HG03196 (cell line): Measurements from ENCODE around the gene MECR.

Experiments
- ATAC-seq: cut with Tn5 transposase; IDR thresholded peaks from one replicate; pipeline ENCODE4 v1.9.1; 2021; ENCODE audit not compliant: unreplicated experiment

Gene MECR

DNA sequence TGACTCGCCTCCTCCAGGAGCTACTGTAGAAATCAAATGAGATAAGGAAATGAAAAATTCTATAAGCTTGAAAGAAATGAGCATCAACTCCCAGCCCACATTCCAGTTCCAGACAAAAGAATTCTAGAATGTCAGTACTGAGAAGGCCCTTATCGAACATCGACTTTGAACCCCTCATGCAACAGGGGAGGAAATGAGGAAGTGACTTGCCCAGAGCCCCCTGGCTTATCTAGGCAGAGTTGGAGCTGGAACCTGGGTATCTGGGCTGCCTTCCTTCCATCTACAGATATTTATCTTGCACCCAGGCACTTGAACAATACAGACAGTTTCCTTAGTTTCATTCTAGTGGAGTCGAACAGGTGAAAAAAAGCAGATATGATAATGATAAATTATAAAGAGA lies 22.3 kb downstream of the MECR start:
- ATAC-seq = no peak

DNA sequence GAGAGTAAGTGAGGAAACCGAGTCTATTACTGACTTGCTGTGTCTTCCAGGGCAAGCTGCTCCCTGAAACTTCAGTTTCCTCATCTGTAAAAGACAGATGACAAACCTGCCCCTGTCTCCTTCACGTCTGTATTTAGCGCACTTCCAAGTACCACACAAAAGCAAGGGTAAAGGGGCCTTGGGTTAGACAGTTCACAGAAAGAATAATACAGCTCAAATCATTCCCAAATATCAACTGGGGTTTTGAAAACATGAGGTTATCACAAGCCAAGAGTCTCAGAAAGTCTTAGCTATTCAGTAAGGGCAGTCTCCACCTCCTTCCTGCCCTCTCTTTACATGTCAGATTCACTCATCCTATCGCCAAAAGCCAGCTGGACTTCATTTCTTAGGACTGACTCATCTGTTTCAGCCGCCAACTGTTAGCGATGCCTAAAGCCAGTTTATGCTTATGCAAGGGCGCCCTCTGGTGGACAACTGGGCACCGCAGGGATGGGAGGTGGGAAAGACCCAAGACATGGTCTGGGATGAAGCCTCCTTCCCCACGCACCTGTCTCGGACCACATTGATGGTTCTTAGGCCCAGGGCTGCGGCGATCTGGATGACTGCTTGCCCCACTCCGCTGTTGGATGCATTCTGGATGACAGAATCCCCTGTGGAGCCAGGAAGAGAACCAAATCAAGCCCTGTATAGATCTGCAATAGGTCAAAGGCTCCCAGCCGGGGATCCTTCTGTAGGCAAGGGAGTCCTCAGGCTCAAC lies 28.0 kb downstream of the MECR start:
- ATAC-seq = peak; percentile 75

DNA sequence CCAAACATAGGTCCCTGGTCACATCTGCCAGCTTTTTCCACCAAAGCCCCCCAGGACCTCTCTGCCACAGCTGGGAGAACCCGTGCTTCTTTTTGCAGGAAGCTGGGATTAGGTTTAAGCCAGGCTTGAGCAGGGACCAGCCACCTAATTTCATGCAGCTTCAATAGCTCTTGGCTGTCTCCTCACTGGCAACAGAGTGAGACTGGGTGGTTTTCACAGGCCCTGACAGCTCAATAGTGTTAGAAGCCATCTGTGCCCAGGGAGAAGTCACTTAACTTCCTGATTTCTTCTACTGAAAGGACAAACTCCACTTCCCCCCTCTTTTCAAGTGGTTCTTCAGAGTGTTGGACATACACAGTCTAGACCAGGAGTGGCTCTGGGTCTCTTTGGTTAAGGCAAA lies 28.7 kb downstream of the MECR start:
- ATAC-seq = no peak

DNA sequence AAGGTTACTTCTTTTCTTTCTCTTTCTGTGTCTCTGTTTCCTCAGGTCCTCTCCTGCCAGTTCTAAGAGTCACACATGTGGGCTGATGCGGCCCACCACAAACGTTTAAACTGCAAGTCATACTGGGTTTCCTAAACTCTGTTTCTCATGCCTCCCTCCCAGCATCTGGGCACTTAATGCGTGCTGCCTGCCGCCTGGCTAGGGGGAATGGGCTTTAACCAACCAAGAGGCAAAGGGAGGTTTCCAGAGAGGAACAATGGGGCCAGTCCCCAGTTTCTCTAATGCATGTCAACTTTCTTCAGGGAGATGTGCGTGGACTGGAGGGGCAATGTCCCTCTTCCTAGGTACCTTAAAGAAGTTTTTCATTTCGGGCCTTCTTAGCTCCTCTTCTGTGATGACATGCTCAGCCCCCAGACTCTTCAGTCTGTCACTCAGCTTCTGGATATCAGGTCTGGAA lies 29.1 kb downstream of the MECR start:
- ATAC-seq = no peak

DNA sequence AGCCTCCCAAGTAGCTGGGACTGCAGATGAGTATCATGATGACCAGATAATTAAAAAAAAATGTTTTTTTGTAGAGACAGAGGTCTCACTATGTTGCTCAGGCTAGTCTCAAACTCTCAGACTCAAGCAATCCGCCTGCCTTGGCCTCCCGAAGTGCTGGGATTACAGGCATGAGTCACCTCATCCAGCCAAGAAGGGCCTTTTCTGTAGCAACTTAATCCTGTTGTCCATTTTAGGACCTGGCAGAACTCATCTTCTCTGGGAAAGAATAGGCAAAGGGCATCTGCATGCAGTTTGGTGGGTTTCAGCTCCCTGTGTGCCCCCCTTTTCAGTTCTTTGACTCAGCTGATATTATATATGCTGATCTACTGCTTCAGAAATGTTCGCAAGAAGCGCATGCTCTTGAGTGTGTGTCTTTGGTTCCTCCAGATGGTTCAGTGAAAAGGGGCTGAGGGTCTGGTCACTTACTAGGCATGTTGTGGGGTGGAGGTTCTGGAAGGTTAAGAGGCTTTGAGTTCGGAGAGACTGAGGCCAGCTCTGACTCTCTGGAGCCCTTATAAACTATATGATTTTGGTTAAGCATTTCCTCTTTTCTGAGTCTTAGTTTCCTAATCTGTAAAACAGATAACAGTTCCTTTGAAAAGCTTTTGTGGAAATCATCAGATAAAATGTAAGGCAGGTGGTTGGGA lies 29.7 kb downstream of the MECR start:
- ATAC-seq = no peak

DNA sequence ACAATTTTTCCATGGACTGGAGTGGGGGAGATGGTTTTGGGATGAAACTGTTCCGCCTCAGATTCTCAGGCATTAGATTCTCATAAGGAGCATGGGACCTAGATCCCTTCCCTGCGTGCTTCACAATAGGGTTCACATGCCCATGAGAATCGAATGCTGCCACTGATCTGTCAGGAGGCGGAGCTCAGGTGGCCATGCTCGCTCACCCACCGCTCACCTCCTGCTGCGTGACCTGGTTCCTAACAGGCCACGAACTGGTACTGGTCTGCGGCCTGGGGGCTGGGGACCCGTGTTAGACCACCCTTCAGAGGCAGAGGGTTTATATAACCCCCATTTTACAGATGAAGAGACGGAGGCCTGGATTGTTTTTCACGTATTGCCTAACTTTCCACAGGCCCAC lies 32.7 kb downstream of the MECR start:
- ATAC-seq = no peak

DNA sequence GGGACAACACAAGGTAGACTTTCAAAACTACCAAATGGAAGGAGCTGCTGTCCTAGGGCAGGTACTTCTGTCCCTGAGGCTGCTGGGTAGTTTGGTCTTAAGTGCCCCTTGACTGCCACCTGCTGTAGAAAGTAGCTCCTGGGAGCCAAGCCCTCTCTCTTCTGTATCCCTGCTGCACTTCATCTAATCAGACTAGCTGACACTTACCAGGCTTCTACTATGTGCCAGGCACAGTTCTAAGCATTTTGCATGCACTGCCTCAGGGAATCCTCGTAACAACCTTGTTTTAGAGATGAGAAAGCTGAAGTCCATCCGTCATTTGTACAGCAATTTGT lies 33.2 kb downstream of the MECR start:
- ATAC-seq = no peak

DNA sequence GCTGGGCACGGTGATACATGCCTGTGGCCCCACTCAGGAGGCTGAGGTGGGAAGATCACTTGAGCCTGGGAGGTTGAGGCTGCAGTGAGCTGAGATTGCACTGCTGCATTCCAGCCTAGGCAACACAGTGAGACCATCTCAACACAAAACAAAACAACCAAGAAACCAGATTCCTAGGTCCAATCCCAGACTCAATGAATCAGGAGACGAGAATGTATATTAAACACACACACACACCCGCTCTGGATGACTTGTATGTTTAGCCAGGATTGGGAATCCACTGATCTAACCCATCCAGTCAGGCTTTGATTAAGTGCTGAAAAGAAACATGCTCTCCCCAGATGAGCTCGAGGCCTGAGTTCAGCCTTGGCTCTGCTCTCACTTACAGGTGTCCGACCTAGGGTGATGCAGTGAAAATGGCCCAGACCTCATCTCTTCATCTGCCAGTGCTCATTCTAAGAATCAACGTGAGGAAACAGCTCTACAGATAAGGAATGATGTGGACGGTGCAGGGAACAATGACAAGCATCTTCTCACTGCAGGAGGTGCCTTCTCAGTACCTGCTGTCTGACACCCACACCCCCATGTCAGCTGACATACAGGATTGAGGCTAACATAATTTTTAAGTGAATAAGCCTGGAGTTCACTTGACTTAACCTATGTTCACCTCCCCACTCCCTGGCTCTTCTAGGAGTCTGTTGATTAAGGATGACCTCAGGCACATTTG lies 33.7 kb downstream of the MECR start:
- no peak for ATAC-seq

DNA sequence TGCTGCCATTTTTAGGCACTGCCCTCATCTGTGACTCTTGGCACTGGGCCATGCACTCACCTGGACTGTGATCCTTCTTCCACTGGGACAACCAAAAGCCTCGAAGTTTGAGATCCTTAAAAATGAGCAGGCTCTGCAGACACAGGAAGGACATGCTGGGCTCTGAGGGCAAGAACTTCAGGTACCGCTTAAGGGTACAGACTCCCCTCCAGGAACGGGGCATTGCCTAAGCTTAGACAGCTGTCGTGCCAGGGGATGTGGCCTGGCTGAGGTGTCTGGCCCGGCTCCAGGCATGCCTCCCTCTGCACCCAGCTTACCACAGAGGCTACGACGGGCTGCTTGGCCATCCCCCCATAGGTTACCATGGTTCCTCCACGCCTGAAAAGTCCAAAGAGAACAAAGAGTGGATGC lies 34.8 kb downstream of the MECR start:
- ATAC-seq = no peak

DNA sequence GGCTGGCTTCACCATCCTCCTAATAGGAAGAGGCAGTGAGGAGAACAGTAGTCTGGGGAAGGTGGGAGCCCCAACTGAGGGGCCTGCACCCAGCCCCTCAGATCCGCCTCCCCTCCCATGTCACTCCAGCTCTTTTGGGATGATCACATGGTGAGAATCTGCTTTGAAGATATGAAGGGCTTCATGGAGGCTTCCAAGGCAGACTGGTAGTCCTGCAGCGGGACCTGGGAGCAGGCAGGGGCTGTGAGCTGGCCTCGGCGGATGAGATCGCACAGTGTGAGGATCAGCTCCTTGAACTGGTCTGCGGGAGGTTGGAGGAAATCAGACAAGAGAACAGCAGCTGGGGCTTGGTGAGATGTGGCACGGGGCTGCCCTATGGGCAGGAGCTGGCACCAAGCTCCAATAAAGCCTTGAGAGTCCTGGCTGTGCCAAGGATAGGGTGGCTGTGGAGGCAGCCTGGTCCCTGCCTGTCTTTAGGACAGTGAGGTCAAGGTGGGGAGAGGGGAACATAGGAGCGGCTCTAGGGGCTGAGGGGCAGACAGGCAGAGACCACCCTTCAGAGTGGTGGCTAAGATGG lies 36.8 kb downstream of the MECR start:
- no peak for ATAC-seq

DNA sequence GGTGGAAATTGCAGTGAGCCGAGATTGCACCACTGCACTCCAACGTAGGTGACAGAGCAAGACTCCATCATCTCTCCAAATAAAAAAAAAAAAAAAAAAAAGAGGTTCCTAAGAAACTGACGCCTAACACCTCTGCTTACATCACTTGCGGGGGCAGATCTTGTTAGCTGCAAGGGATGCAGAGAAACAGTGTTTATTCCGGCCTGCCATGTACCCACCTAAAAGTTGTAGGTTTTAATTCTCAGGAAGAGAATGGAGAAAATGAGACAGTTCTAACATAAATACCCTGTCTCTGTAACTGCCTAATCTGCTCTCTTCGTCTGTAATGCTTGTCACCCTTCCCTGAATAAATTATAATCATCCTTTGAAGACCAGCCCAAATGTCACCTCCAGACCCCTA lies 40.0 kb downstream of the MECR start:
- ATAC-seq = no peak

DNA sequence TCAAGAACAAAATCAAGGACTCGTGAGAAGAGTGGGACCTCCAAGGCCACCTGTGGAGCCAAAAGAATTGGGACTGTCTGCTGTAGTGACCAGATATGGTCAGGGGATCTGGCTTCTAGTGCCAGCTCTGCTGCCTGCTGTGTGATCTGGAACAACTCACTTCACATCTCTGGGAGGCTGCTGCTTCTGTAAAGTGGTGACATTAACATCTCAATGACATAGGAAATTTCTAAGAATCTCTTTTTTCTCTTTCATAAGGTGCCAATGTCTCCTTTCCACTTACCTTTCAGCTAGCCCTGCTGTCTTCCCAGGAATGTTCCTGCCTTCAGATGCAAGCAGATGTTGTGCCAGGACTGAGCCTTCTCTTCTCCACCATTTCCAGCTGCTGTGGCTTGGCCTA lies 44.0 kb downstream of the MECR start:
- no peak for ATAC-seq

DNA sequence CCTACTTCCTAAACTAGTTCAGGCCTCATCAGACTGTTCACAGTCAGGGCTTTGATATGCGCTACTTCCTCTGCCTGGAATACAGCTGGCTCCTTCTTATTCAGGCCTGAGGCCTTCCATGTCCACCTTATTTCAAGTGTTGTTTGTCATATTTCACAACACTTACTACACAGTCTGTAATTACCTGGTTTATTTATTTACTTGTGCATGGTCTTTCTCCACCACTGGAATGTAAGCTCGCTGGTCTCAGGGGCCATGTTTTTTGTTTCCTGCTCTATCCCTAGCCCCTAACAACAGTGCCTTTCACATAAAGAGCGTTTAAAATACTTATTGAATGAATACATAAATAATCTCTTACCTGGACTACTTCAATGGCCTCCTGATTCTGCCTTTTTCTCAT lies 44.5 kb downstream of the MECR start:
- ATAC-seq = no peak

DNA sequence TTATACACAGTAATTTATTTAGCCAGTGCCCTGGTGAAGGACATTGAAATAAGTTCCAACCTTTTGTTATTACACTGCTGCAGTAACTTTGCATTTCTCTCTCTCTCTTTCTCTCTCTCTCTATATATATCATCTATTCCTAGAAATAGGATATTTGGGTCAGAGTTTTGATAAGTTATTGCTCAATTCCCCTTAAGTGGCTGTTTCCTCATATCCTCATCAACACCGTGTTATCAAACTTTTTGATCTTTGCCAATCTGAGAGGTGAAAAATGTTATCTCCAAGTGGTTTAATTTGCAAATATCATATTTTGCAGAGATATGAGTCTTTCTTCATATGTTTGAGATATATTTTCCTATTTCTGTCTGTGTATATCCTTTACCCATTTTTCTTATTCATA lies 47.4 kb downstream of the MECR start:
- no peak for ATAC-seq

DNA sequence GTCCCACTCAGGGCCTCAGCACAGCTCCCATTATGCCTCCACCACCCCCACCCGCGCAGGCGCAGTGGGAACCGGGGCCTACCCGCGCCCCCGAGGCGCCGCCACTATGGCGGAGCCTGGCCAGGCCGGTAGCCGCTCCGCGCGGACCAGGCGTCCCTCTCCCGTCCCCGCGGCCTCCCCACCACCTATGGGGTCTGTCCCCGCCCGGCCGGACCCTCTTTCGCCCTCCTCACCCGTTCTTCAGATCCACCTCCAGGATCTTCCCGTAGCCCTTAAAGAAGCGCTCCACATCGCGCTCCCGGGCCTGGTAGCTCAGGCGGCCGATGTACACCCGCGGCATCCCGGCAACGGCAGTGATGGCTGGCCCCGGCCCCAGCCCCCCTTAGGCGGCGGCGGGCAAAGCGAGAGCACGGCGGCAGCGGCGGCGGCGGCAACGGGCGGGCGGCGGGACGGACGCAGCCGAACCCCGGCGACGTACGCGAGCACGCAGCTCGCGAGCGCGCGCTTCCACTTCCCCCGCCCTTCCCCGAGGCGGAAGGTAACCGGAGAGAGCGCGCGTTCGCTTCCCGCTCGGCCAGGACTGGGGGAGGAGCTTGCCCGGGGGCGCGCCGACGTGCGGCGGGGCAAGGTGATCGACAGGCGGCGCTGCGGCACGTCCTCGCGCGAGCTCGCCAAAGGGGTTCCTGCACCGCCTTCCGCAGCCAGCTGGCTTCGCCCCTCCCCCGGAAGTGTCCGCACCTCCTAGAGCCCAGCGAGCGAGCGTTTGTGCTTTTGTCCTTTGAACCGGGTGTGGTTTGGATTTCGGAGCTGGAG lies 49.1 kb downstream of the MECR start, which contains the start of gene SRSF4:
Gene SRSF4, minus strand, starts transcription at position 488 of the 813 bp plus-strand sequence. Its CDS starts 148 bp downstream, at position 340.
- peak; percentile 83 for ATAC-seq

DNA sequence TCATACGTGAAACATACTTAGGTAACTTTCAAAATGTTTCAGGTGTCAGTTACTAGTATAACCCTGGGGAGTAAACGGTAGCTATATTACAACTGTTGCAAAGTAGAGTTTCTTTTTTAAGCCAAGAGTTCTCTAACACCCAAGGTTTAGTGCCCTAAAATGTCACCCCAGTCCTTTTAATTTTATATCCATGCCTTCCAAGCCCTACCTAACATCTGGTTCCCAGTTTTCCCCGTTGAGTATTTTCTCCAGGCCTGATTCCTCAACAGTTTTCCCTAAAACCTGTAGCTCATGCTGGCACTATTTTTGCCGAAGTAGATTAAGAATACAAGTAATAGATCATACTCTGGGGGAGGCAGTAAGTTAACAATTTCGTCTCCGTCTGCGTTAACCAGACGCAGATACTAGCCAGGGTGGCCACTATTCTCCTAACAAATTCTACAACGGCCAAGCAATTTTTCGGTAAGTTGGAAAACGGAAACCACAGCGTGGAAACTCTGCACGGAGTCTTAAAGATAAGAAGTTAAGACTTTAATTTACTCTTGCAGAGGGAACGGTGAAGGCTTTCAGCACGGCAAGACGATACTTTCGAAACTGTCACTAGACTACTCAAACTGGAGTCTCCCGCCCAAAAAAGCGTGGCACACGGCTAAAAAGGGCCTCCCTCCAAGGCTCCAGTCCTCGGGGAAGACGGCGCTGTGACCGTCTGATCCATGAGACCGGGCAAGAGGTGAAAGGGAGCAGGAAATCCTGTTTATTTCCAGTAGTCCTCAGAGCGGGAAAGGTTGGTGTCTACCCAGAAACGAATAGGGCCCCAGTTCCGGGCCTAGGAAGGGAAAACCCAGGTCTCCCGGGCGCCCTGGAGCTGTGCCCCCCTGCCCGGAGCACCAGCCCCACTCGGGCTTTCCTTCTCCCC lies 50.0 kb downstream of the MECR start:
- ATAC-seq = peak; percentile 3

DNA sequence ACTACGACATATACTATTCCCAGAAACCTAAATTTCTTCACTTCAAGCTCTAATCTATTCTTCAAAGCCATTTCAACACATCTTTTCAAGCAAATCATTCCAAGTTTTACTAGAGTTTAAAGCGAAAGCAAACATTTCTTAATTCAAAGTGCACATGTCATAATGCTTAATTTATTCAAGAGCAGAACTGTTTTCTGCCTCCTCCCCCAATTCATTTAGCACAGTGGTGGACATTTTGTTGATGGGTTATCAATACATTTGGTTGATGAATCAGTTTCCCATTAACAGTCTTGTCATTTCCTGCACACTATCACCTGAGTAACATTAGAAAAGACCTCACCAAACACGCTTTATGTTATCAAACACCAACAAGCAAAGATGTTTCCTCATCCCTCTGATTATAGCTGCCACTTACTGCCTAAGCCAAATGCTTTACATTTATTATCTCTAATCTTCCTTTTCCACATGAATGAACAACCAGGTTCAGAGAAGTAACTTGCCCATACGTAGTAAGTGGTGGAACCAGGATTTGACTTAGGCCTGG lies 51.0 kb downstream of the MECR start:
- ATAC-seq = no peak

DNA sequence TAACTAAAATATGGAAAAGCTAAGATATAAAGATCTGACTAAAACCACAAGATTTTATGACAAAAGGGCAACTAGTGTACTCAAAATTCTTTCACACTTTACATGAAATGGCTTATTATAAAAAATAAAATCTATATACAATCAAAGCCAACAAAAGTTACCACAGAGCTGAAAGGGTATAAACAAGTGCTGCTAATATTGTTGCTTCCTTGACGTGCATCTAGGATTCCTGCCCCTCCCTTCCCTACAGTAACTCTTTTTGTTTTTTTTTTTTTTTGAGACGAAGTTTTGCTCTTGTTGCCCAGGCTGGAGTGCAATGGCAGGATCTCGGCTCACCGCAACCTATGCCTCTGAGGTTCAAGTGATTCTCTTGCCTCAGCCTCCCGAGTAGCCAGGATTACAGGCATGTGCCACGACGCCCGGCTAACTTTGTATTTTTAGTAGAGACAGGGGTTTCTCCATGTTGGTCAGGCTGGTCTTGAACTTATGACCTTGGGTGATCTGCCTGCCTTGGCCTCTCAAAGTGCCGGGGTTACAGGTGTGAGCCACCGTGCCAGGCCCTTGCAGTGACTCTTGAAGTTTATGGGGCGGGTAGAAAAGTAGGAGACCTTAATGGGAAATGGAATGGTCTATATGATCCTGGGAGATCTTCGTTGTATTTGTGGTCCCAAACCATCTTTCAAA lies 53.6 kb downstream of the MECR start:
- no peak for ATAC-seq

DNA sequence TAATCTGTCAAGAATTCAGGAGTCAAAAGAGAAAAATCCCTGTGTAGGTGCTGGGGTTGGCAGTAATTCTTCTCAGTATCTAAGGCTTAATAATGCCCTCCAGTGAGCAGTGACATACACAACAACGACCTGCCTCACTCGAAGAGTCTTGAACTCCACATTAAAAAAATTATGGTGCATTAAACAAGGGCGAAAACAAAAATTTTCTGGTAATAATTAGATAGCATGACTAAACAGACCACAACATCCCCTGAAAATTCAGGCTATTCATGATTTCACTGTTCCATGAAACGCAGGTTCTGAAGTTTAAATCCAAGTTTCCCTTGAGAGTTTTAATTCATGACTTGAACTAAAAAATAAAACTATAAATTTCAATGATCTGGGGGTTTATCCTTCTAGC lies 54.2 kb downstream of the MECR start:
- ATAC-seq = no peak
